Measurements from ENCODE around the gene KNDC1.
"Not testable (repeated sequence)": the region's sequence is repeated elsewhere in the genome, so short reads cannot be mapped to it uniquely, and the experiment has no call there.

KNDC1 gene

GRCh38 chr10:133126431-133127290, 33.4 kb upstream of the KNDC1 start:
- no peak for DNase-seq (ENCODE audit: low read depth in 2 of 2)

GRCh38 chr10:133127291-133128125, 32.5 kb upstream of the KNDC1 start:
- DNase-seq (ENCODE audit: low read depth in 2 of 2), result peak in 1 of 2 donors; percentile 24

DNA sequence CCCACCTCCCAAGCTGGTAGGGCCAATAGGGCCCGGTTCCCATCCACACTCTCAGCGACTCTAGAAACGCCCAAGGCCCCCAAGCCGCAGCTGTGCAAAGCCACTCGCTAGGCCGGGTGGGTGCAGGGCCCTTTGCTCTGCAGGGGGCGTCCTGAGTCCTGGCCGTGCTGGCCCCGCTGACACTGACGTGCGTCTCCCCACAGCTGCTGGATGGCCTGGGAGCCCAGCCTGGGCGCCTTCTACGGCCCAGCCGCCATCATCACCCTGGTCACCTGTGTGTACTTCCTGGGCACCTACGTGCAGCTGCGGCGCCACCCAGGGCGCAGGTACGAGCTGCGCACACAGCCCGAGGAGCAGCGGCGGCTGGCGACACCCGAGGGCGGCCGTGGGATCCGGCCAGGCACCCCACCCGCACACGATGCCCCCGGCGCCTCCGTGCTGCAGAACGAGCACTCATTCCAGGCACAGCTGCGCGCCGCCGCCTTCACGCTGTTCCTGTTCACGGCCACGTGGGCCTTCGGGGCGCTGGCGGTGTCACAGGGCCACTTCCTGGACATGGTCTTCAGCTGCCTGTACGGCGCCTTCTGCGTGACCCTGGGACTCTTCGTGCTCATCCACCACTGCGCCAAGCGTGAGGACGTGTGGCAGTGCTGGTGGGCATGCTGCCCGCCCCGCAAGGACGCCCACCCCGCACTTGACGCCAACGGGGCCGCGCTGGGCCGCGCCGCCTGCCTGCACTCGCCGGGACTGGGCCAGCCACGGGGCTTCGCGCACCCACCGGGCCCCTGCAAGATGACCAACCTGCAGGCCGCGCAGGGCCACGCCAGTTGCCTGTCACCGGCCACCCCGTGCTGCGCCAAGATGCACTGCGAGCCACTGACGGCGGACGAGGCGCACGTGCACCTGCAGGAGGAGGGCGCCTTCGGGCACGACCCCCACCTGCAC, 31.6 kb upstream of the KNDC1 start:
- DNase-seq (ENCODE audit: low read depth in 2 of 2), result no peak

DNA sequence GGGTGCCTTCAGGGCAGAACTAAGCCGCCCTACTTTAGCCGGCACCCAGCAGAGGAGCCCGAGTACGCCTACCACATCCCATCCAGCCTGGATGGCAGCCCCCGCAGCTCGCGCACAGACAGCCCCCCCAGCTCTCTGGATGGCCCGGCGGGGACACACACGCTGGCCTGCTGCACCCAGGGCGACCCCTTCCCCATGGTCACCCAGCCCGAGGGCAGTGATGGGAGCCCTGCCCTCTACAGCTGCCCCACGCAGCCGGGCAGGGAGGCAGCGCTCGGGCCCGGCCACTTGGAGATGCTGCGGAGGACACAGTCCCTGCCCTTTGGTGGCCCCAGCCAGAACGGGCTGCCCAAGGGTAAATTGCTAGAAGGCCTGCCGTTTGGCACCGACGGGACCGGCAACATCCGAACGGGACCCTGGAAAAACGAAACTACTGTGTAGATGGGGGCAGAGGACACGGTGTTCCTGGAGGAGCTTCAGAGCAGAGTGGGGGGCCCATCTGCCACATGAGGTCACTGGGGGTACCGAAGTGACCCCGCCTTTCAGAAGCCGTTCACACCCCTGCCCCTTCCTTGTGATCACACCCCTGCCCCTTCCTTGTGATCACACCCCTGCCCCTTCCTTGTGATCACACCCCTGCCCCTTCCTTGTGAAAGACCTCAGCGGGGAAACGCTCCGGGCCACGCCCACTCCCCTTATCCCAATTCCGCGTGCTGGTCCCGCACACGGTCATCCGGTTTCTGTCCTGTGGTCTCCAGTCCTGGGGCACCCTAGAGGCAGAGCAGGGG, 30.8 kb upstream of the KNDC1 start:
- DNase-seq (ENCODE audit: low read depth in 2 of 2), result no peak

DNA sequence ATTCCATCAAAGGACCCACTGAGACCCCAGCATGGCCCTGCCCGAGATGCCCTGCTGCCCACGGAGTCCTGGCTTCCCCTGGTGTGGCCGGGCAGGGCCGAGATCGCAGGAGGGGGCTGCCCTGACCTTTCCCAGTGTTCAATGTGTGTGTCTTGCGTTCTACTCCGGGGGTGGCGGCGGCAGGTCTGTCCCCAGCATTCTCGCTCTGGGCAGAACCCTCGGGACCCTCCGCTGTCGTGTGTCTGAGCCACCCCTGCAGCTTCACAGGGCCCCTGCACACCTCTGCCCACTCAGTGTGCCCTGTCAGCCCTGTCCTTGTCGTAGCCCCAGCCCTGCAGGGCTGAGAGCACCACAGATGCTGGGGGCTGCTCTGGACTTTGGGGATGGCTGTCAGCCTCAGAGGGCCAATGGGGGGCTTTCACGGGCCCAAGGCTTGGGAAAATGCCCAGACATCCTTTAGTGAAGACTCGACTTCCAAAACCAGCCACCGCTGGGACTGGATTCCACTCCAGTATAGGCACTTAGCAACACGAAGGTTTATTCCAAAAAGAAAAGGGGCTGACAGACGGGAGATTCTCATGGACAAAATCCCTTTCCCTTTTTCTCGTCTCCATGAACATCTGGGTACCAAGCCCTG, 30.0 kb upstream of the KNDC1 start:
- no peak for DNase-seq (ENCODE audit: low read depth in 2 of 2)

GRCh38 chr10:133130602-133131001, 29.4 kb upstream of the KNDC1 start:
- DNase-seq (ENCODE audit: low read depth in 2 of 2), result no peak

DNA sequence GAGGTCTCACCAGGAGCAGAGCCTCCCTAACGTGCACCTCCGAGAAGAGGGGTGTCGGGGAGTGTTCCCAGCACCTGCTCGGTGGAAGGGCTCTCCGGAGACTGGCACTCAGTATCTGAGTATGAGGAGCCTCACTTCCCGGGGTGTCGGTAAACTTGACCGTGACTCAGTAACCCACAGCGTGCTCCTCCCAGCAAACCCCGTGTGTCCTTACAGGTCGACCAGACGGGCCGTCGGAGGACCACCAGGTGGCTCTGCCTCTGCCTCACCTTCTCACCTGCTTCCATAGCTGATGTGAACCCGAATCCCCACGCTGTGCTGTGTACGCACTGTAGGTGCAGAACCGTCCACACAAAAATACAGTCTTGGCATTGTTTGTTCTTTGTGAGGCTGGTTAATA, 29.0 kb upstream of the KNDC1 start:
- DNase-seq (ENCODE audit: low read depth in 2 of 2), result no peak

- no peak for DNase-seq (ENCODE audit: low read depth in 2 of 2)
Observed at GRCh38 chr10:133131734-133132472, 28.1 kb upstream of the KNDC1 start.

DNA sequence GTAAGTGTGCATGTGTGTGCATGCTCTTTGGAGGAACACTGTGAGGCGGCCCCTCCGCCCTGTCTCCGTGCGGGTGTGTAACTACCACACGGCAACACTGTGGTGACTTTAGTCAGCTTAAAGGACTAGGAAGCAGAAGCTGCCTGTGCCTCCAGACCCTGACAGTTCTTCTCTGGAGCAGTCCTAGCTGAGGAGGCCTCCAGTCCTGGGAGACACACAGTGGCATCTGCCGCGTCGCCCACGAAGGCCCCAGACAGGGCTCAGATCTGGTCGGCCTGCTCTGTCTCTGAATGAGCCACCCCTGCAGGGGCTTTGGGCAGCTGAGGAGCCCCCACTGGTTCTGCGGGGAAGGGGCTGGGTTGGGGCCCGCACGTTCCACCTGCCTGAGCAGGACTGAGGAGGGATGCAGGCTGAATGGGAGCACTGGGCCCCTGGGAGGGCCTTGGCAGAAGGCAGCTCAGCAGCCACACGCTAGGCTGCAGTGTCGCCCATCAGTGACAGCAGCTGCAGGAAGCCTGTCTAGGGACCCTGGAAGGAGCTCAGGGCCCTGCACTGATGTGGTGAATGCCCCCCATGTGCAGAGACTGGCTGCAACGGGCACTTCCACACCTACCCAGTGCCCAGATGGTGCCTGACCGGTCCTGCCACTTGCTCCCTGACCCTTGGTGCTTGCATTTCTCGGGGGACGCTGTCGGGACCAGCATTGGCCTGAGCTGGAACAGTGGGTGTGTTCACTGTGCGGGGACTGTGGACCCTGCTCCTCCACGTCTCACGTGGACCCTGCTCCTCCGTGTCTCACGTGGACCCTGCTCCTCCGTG, 27.3 kb upstream of the KNDC1 start:
- DNase-seq (ENCODE audit: low read depth in 2 of 2), result no peak

DNA sequence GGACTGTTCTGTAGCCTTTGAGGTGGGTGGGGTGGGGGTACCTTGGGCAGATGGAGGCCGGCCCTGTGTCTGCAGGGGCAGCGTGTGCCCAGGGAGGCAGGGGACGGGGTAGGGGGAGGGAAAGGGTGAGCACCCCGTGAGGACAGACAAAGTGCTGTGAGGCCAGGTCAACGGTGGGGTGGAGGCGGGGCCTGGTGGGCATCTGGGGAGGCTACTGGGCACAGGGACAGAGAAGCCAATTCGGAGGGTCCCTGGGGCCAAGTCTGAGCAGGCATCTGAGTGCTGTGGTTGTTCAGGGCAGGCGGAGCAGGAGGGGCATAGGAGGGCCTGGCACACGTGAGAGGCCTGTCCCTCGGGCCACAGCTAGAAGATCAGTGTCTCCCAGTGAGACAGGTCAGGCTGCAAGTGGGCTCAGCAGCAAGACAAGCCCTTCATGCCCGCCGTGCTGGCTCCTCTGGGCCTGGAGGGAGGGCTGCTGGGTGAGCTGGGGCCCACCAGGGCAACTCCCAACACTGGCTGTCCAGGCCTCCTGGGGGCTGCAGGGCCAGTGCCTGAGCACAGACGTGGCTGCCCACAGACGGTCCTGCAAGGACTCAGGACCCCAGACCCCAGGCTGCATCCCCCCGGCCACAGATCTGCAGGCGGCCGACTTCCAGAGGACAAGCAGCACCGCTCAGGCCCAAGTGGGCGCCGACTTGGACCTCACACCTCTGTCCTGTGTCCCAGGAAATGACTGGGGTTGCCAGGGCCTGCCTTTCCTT, 26.4 kb upstream of the KNDC1 start:
- DNase-seq (ENCODE audit: low read depth in 2 of 2), result no peak

- DNase-seq (ENCODE audit: low read depth in 2 of 2), result no peak
Observed at GRCh38 chr10:133134411-133135115, 25.5 kb upstream of the KNDC1 start.

DNA sequence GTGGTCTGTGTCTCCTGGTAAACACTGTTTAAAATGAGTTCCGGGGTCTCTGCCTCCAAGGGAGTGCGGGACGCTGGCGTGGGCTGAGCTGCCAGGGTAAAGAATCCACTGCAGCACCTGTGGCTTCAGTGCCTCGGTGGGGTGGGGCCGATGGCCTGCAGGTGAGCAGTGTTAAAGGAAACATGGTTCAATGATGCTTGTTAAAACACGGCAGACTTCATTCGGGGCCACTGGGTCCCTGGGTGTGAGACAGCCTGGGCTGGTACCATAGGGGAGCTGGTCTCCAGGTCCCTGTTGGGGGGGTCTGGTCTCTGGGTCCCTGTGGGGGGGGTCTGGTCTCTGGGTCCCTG, 24.9 kb upstream of the KNDC1 start:
- DNase-seq (ENCODE audit: low read depth in 2 of 2), result no peak

- not testable (repeated sequence) for DNase-seq (ENCODE audit: low read depth in 2 of 2)
Observed at GRCh38 chr10:133137486-133138145, 22.4 kb upstream of the KNDC1 start.

DNA sequence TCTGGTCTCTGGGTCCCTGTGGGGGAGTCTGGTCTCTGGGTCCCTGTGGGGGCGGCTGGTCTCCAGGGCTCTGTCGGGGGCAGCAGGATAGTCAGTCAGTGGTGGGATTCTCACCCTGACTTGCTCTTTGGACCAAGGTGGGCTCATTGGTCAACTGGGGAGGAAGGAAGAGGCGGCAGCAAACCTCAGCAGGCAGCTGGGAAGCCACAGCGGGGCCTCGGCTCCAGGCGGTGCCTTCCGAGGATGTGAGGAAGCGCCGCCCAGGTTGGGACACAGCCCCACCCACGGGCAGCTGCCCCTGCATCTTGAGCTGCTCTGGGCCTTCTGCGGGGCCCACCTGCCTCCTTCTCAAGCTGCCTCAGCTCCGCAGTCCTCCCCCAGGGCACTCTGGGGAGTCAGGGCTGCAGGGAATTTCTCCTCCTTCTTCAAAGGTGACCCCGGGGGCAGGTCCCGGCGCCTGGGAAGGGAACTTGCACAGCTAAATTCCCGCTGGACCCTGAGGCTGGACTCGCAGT, 20.4 kb upstream of the KNDC1 start:
- DNase-seq (ENCODE audit: low read depth in 2 of 2), result no peak

DNA sequence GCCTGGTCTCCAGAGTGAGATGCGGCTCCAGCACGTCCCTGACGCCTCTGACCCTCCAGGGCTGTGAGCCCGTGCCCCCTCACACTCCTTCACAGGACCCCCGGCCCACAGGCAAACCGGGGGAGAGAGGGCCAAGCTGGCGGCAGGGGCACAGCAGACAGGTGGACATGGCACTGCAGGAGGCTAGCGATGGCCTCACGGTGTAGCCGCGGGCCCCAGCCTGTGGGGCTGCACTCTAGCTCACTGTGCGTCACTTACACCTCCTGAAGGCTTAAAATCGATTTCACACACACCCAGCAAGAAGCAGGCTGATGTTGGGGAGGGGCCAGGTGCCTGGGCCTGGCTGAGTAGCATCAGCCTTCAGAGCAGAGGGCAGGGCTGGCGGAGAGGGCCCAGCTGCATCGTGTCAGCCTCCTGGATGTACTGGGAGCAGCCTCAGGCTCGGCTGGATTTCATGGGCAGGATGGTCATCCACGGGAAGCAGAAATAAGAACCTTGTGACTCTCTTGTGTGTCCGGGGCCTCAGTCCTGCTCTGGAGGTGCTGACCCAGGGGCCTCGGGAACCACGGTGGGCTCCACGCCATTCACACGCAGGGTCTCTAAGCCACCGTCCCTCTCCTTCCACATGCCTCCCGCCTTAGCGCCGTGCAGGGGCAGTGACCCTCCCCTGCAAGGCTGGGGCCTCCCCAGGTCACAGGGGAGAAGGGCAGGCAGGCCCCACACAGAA, 19.4 kb upstream of the KNDC1 start:
- DNase-seq (ENCODE audit: low read depth in 2 of 2), result no peak

All from stimulated activated CD4-positive, alpha-beta T cell treated with anti-CD3 and anti-CD28 coated beads, Interleukin-1b, Interleukin-23, amount 100 ng/mL, for 4 hours (primary cell).